ENCODE results near the gene CACNA1C.
"Not testable (repeated sequence)": the region's sequence is repeated elsewhere in the genome, so short reads cannot be mapped to it uniquely, and the experiment has no call there.

CACNA1C gene

DNA sequence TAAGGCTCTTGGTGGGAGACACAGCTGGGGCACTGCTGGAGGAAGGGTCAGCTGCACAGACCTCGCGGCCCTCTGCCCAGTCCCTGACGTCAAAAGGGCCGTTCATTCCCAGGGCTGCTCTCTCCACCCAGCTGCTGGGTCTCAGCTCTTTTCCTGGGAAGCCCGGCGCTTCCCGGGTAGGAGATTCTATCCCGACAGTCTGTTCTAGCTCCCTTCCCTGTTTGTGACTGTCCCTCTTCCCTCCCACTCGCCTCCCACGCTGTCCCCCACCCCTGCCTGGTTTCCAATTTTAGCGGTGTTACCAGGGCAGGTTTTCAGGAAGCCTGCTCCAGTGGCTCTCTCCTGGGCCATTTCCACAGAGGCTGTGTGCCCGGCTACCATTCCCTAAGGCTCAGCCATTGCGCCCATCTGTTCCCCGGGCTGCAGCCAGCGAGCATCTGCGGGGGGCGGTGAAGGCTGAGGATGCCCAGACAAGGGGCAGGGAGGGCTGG is 186.6 kb downstream of the CACNA1C start:
- DNase-seq: no peak

DNA sequence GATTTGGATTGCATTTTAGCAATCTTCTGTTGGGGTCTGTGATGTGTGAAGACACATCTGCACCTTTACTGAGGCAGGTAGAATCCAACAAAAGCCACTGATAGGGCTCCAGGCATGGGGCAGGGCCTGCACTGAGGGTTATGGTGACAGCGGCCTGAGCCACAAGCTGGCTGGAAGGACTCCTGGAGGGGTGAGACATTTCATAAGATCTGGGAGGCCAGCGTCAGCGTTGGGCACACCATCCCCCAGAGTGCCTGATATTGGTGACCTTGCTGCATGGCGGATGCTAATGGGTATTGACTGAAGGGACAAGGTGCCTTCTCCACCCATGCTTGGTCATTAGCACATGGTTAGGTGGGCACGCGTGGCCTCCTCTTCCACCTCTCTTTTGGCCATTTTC is 187.6 kb downstream of the CACNA1C start:
- no peak for DNase-seq

DNA sequence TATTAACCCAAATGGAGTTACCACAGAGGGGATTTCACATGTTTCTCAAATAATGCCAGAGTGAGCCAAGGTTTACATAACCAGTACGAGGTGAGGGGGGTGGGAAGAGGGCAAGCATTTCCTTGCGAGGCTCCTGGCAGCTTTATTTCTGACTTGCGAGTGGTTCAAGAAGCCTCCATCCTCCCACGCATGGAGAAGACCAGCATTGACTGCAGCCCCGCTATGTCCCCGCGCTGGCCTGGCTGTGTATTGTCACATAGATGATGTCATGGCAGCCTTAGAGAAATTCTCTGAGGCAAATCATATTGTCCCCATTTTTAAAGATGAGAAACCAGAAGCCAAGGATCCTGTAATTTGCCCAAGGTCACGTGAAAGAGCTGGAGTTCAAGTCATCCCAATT is 188.2 kb downstream of the CACNA1C start:
- DNase-seq: no peak

DNA sequence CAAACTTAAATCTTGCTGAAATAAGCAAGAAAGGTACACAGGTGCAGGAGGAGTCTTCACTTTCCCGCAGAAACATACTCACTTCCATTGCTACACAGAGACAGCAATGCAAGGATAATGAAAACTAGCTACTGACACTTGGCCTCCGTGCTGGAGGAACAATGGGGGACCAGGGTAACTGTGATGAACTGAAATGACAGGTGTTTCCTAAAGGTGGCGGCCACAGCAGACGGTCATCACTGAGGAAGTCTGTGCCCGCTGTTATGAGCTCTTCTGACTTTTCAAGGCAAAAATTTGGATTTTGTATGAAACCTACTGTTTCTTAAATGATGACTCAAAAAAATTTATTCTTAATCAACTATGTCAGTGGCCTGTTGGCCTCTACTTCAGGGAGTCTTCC is 189.4 kb downstream of the CACNA1C start:
- no peak for DNase-seq

GRCh38 chr12:2242816-2243215 is 190.0 kb downstream of the CACNA1C start:
- no peak for DNase-seq

DNA sequence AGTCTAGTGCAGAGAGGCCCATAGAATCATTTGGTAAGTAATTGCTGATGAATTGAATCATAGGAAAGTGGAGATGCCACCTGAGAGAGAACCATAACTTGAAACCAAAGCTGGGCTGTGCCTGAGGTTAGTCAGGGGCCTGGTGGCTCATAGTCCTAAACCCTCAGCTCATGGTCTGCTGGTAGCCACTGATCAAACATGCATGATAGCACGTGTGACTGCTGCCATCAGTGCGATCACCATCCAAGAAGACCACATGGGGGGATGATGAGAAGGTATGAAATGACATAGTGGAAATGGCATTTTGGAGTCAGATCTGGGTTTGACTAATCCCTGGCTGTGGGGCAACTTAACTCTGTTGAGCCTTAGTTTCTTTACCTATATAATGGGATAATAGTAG is 190.5 kb downstream of the CACNA1C start:
- no peak for DNase-seq

- no peak for DNase-seq
Observed at GRCh38 chr12:2244013-2244861, 191.4 kb downstream of the CACNA1C start.

DNA sequence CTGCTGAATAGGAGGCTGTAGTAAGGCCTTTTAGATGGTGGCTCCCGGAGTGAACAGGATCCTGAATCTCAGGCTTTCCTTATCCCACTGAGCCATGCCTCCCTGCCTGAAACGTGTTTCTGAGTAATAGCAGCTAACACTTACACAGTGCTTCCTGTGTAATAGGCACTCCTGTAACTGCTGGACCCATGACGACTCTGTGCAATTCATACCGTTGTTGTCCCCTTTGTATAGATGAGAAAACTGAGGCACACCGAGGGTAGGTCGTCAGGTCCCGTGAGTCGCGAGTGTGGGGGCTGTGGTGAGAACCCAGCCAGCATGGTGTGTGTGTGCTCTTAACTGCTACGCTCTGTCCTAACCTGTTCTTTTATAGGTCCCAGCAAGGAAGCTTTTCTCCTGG is 193.6 kb downstream of the CACNA1C start:
- no peak for DNase-seq

- no peak for DNase-seq
Observed at GRCh38 chr12:2247120-2247519, 194.3 kb downstream of the CACNA1C start.

- no peak for DNase-seq
Observed at GRCh38 chr12:2247596-2247995, 194.8 kb downstream of the CACNA1C start.

- no peak for DNase-seq
Observed at GRCh38 chr12:2248087-2248900, 195.5 kb downstream of the CACNA1C start.

- DNase-seq: no peak
Observed at GRCh38 chr12:2248901-2249381, 196.2 kb downstream of the CACNA1C start.

DNA sequence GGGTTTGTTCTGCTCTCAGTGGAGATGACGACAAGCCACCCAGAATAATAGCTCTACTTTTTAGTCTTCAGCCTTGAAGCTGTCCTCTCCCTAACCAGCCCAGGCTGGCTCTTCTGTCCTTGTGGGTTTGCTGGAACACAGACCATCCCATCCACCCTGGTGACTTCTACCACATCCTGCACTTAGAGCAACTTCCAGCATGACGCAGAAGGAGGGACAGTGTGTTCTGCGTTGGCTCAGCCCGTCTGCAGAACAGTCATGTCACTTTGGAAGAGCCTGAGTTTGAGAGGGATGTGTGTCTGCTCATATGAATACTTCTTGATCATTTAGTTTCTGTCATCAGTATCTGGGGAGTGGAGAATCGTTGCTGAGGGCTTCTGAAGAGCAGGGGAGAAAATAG is 198.0 kb downstream of the CACNA1C start:
- no peak for DNase-seq

DNA sequence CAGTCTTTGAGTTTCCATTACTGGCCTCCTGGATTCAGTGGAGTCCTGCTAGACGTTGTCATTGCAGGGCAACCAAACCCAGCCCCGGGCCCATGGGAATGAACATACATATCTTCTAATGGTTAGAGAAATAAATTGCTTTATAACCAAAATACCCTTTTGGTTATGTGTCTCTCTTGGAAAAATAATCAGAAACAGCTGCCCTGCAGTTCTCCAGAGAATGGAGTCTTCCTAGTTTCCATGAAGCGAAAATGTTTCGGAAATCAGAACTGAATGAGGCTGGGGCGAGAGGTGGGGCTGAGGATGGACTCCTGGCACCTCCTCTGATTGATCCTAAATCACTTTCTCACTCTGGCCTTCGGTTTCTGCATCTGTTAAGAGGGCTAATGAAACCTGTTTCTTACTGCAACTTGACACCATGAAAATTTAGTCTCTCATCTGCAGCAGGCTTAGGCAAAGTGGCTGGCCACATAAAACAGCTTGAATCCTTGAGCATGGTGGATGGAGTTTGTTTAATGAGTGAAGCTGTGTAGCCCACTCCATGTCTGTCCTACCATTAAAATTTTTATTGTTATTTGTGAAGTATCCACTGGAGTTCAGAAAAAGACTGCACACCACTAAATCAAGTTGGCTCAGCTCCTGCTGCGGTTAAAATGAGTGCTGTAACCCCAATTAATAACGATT is 198.9 kb downstream of the CACNA1C start:
- no peak for DNase-seq

DNA sequence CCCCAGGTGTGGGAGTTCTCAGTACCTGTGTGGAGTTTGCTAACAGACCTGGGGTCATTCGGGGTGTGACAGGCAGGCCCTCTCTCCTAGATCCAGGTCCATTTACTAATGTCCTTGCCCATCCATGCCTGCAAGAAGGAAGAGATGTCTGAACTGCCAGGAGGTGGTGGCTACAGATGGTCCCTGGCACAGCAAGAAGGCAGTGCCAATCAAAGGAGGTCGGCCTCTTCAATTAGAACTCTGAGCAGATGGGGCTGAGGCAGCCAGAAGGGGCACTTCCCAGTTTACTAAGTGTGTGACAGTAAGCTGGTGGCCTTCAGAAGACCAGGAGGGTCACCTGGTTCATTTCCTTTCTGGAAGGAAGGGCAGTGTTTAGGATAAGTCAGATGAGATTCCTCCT is 202.5 kb downstream of the CACNA1C start:
- no peak for DNase-seq

GRCh38 chr12:2255731-2256130 is 202.9 kb downstream of the CACNA1C start:
- not testable (repeated sequence) for DNase-seq

DNA sequence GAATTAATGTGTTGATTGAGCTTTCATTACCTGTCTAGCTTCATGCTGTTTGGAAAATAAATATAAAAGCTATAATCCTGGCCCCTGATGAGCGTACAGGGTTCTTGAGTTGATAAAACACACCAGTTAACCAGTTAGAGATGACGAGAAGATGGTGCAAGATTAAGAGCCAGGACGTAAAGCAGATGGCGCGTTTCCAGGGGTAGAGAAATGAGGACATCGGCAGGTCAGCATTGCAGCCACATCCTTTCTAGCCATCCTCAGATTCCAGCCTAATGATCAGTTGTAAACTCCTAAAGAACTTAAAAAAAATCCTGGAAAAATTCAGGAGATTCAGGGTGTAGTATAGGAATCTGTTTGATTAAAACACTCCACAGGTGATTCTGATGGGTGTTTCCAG is 203.7 kb downstream of the CACNA1C start:
- DNase-seq: no peak

DNA sequence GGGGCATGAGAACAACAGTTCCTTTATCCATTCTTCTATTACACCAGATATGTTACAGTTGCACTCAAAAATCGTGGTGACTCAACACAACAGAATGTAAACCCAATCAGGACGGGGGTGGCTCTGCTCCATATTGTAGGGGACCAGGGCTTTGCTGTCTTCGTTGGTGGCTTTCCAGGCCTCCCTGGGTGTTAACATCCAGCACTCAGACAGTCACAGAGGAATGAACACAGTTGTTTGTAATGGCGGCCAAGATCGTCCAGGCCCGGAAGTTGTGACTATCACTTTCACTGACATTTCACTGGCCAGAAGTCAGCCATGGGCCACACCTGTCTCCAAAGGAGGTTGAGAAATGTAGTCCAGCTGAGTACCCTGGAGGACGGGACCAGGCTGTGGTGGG is 204.1 kb downstream of the CACNA1C start:
- no peak for DNase-seq

DNA sequence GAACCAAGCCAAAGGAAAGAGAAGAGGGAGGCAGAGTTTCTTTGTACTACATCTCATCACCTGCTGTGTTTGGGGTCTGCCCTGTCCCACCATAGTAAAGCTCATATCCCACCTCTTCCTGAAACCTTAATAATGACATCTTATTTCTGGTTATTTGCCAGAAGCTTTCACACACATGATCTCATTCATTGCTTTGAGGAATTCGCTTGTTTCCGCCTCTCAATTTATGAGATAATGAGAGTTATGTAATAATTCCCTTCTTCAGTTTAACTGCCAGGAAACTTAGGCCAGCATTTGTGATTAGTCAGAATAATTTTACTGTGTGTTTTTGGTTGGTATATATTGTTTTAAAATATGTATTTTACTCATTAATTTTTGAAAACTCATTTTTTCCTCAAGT is 205.2 kb downstream of the CACNA1C start:
- no peak for DNase-seq

- no peak for DNase-seq
Observed at GRCh38 chr12:2259369-2259768, 206.6 kb downstream of the CACNA1C start.

- no peak for DNase-seq
Observed at GRCh38 chr12:2260441-2260840, 207.7 kb downstream of the CACNA1C start.

DNA sequence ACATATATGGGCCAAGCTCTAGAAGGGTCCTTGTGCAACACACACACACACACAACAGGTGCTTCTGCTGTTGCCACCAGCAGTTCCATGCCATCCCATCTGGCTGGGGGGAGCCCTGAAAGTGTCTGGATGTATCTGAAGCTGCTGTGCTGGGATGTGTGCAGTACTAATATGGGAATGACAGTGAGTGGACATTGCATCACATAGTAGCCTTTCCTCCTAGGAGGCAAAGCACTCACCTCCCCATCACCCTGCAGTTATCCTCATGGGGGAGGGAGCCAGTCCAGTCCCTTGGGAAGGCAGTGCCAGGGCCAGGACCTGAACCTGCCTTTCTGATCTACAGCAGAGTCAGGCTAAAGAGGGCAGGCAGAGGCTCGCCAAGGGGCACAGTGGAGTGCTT is 208.9 kb downstream of the CACNA1C start:
- DNase-seq: no peak

DNA sequence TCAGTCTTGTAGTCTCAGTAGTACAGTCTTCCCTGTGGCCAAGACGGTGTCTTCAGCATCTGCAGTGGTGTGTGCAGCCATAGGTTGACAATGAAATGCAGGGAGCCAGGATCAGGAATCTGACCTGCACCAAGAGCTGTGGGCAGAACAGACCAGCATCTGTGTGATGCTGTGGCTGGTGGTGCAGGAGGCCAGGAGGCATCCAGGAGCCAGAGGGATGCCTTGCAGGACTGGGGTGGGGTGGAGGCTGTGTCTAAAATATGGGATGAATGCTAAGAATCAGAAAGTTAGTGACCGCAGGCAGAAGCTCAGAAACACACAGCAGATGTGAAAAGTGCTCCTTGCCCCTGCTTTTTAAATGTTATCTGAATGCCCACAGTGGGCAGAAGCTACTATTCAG is 209.7 kb downstream of the CACNA1C start:
- no peak for DNase-seq
